Endothelial cell of umbilical vein (primary cell): ENCODE results near the gene KCNAB2. TPM values are rescaled to one million over a fixed set of nuclear protein-coding genes. Genes with fewer than 3 reads are reported as not detected.

Experiments used
- BruUV-seq: library from RNA; stranded (reverse); fragments of 400-500 nt; replicated peaks from 2 replicates; lab custom pipeline; 2021; lab: Mats Ljungman, UMichigan
- CTCF ChIA-PET: fragments of 300-600, 350-600 bp; sonication (Branson Sonifier 250); formaldehyde crosslinking; loops from one replicate; lab custom pipeline; 2021; ENCODE audit warnings: antibody characterized with exemption, inconsistent platforms; lab: Charles Lee
- POLR2A ChIA-PET: fragments of 300-600, 350-600 bp; sonication (Branson Sonifier 250); formaldehyde crosslinking; loops from one replicate; lab custom pipeline; 2021; ENCODE audit warnings: antibody characterized with exemption, inconsistent platforms; lab: Charles Lee
- DNase-seq: peaks from one replicate; pipeline ENCODE4 v3.0.0-alpha.2; 2011; ENCODE audit warnings: low read depth, low spot score
- FAIRE-seq: peaks from 2 replicates; lab custom pipeline; 2011; peaks lifted over from hg19 to GRCh38; lab: Jason Lieb, UNC
- H2AFZ ChIP-seq: 2 replicates; pipeline ENCODE4 v1.6.0; 2012; ENCODE audit warnings: low read depth, low read length, control low read depth, inconsistent platforms
- H3K27ac ChIP-seq: 2 replicates; pipeline ENCODE4 v1.5.1; 2011; ENCODE audit warnings: low read depth, mild to moderate bottlenecking, control low read depth, low read length, moderate library complexity; ENCODE audit not compliant: insufficient read depth
- H3K27me3 ChIP-seq, 2 experiments: 2 replicates each; pipeline versions ENCODE4 v1.6.0 to v1.6.1; 2011; ENCODE audit warnings: low read length in 2 of 2, mixed read lengths in 1 of 2; ENCODE audit not compliant: control insufficient read depth in 2 of 2, insufficient read depth in 2 of 2
- H3K36me3 ChIP-seq, 2 experiments: 2 replicates in 1 of 2; 3 replicates in 1 of 2; pipeline ENCODE4 v1.5.1; 2011; ENCODE audit warnings: low read length in 2 of 2, mild to moderate bottlenecking in 1 of 2, moderate library complexity in 1 of 2; ENCODE audit not compliant: control insufficient read depth in 2 of 2, insufficient read depth in 2 of 2; ENCODE audit errors: extremely low read depth in 1 of 2
- H3K4me1 ChIP-seq: 3 replicates; pipeline ENCODE4 v1.5.1; 2011; ENCODE audit warnings: mild to moderate bottlenecking, low read length; ENCODE audit not compliant: control insufficient read depth, insufficient read depth; ENCODE audit errors: extremely low read depth
- H3K4me2 ChIP-seq: 2 replicates; pipeline ENCODE4 v1.6.1; 2011; ENCODE audit warnings: low read length, control low read depth, mixed read lengths; ENCODE audit not compliant: insufficient read depth
- H3K4me3 ChIP-seq, 3 experiments: fragments of 200-600 bp in 1 of 3; sonication (generic), shearing (Covaris generic) in 1 of 3; replicated peaks in 1 of 3; 2 replicates each; pipeline ENCODE4 v1.5.1; 2011 to 2016; ENCODE audit warnings: control low read depth in 3 of 3, low read length in 3 of 3, mild to moderate bottlenecking in 2 of 3, inconsistent platforms in 1 of 3, low read depth in 1 of 3, moderate library complexity in 1 of 3; ENCODE audit not compliant: insufficient read depth in 1 of 3
- H3K79me2 ChIP-seq: 2 replicates; pipeline ENCODE4 v1.6.0; 2012; ENCODE audit warnings: low read length, inconsistent platforms; ENCODE audit not compliant: control insufficient read depth, insufficient read depth
- H3K9ac ChIP-seq: replicated peaks from 2 replicates; pipeline ENCODE3; 2011; ENCODE audit warnings: low read length, control low read depth; ENCODE audit not compliant: insufficient read depth; ENCODE audit errors: extremely low read depth
- H3K9me1 ChIP-seq: replicated peaks from 3 replicates; pipeline ENCODE4 v1.6.0; 2011; ENCODE audit warnings: mild to moderate bottlenecking, low read length; ENCODE audit not compliant: control insufficient read depth, insufficient read depth; ENCODE audit errors: extremely low read depth
- H3K9me3 ChIP-seq: replicated peaks from 2 replicates; pipeline ENCODE4 v1.5.1; 2012; ENCODE audit warnings: low read length, inconsistent platforms; ENCODE audit not compliant: control insufficient read depth, insufficient read depth
- H4K20me1 ChIP-seq: replicated peaks from 2 replicates; pipeline ENCODE3; 2011; ENCODE audit warnings: mild to moderate bottlenecking, low read length; ENCODE audit not compliant: control insufficient read depth, insufficient read depth; ENCODE audit errors: extremely low read depth
- EZH2 ChIP-seq: IDR thresholded peaks from 2 replicates; pipeline ENCODE4 v1.6.1; 2012; ENCODE audit warnings: borderline replicate concordance, low read depth, mild to moderate bottlenecking, moderate library complexity, low read length, inconsistent platforms; ENCODE audit not compliant: severe bottlenecking
- FOS ChIP-seq: IDR thresholded peaks from 2 replicates; pipeline ENCODE4 v1.6.1; 2011; ENCODE audit warnings: mild to moderate bottlenecking, low read length, moderate library complexity, borderline replicate concordance; ENCODE audit not compliant: insufficient read depth
- GATA2 ChIP-seq: IDR thresholded peaks from 2 replicates; pipeline ENCODE4 v1.7.0; 2011; ENCODE audit warnings: low read depth, mild to moderate bottlenecking, moderate library complexity, mixed read lengths, low read length; ENCODE audit not compliant: insufficient read length, insufficient read depth
- JUN ChIP-seq: IDR thresholded peaks from 2 replicates; pipeline ENCODE4 v1.6.1; 2011; ENCODE audit warnings: borderline replicate concordance, low read depth; ENCODE audit not compliant: insufficient read length, insufficient read depth
- MYC ChIP-seq: IDR thresholded peaks from one replicate; pipeline ENCODE4 v1.6.1; 2011; ENCODE audit warnings: mild to moderate bottlenecking, low read depth, low read length
- POLR2A ChIP-seq: IDR thresholded peaks from 2 replicates; pipeline ENCODE4 v1.6.1; 2012; ENCODE audit warnings: low read depth, mild to moderate bottlenecking, control low read depth, low read length
- POLR2AphosphoS5 ChIP-seq: IDR thresholded peaks from 2 replicates; pipeline ENCODE4 v1.6.1; 2012; ENCODE audit warnings: low read depth, mild to moderate bottlenecking, control low read depth, low read length, moderate library complexity; ENCODE audit not compliant: insufficient read depth
- dilution Hi-C: fragments of 300-500 bp; cut with MboI; formaldehyde crosslinking; loops from one replicate; pipeline ENCODE4 v1.15.0; 2019; ENCODE audit warnings: low sequenced_read_pairs; ENCODE audit not compliant: extremely low pct_ligation_motif_present
- intact Hi-C: fragments of 100-400 bp; cut with micrococcal nuclease; formaldehyde crosslinking; loops from one replicate; pipeline ENCODE4 v1.10.0; 2022
- polyA plus RNA-seq, 4 experiments: library from polyadenylated mRNA; depleted of rRNA in 3 of 4; stranded (reverse) in 3 of 4; unstranded in 1 of 4; fragments of >200 nt; gene quantifications; 2 replicates each; pipeline versions ENCODE4 v1.2.1 to v1.2.3, GENCODE V29; 2011 to 2012; ENCODE audit warnings: missing spikeins in 1 of 4
- total RNA-seq: library from RNA; stranded (reverse); gene quantifications from 2 replicates; pipeline ENCODE4 v1.2.3, GENCODE V29; 2021
- TF ChIP-seq, protein P1 (sequence below), 2 donors: IDR thresholded peaks; 1 replicate in 1 of 2; 2 replicates in 1 of 2; pipeline ENCODE4 v1.5.1; 2011; ENCODE audit warnings: low read length in 2 of 2, mild to moderate bottlenecking in 2 of 2, moderate library complexity in 2 of 2, control low read depth in 1 of 2, inconsistent platforms in 1 of 2, low read depth in 1 of 2; ENCODE audit not compliant: insufficient read depth in 1 of 2; ENCODE audit errors: extremely low read depth in 1 of 2
- TF ChIP-seq, protein P2 (sequence below): IDR thresholded peaks from 2 replicates; pipeline ENCODE4 v1.6.1; 2011; ENCODE audit not compliant: insufficient read depth, insufficient read length

Gene KCNAB2
- total and polyA plus RNA-seq, 2 donors (not counting 3 experiments of a cell fraction or from before 2014, with no cell fraction given): 2.4 to 3.8 TPM

GRCh38 chr1:6035719-6036118, 10.0 kb upstream of the KCNAB2 start:
- intact Hi-C loops: no loop called here
- Histone ChIP-seq H3K9ac (no peak overlapping the region), H3K4me2 (no peak overlapping the region), H3K36me3 (no peaks in the 10 kb centered on the region), H3K9me3 (no peaks in the 10 kb centered on the region), H3K27me3 (peaks cover 0 to 2% of the 10 kb centered on the region in 2 experiments), H4K20me1 (no peaks in the 10 kb centered on the region), H3K9me1 (no peaks in the 10 kb centered on the region), H3K27ac (no peak overlapping the region), H3K4me1 (no peaks in the 10 kb centered on the region), H3K79me2 (no peaks in the 10 kb centered on the region), H2AFZ (no peak overlapping the region), H3K4me3 (no peak overlapping the region)
- TF ChIP-seq POLR2A: no peak
- TF ChIP-seq GATA2: no peak
- TF ChIP-seq MYC: no peak
- TF ChIP-seq, protein P1, sequence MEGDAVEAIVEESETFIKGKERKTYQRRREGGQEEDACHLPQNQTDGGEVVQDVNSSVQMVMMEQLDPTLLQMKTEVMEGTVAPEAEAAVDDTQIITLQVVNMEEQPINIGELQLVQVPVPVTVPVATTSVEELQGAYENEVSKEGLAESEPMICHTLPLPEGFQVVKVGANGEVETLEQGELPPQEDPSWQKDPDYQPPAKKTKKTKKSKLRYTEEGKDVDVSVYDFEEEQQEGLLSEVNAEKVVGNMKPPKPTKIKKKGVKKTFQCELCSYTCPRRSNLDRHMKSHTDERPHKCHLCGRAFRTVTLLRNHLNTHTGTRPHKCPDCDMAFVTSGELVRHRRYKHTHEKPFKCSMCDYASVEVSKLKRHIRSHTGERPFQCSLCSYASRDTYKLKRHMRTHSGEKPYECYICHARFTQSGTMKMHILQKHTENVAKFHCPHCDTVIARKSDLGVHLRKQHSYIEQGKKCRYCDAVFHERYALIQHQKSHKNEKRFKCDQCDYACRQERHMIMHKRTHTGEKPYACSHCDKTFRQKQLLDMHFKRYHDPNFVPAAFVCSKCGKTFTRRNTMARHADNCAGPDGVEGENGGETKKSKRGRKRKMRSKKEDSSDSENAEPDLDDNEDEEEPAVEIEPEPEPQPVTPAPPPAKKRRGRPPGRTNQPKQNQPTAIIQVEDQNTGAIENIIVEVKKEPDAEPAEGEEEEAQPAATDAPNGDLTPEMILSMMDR (IDR thresholded peaks at IDR 0.05; ENCODE audit: extremely low read depth in 1 of 2, insufficient read depth in 1 of 2, low read depth in 1 of 2, low read length in 2 of 2): no peak
- no peak for TF ChIP-seq EZH2
- no peak for TF ChIP-seq JUN
- no peak for TF ChIP-seq POLR2AphosphoS5
- TF ChIP-seq FOS: no peak
- TF ChIP-seq, protein P2, sequence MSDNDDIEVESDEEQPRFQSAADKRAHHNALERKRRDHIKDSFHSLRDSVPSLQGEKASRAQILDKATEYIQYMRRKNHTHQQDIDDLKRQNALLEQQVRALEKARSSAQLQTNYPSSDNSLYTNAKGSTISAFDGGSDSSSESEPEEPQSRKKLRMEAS: no peak
- ChIA-PET CTCF (interaction anchor here (0.6 to 2.3 kb wide), 9 partner anchors 8 to 209 kb away, joined by 3 to 14 read pairs (median 6); no protein-coding TSS in a partner anchor), POLR2A (no interaction called here)
- dilution Hi-C loops: no loop called here
- no peak for DNase-seq
- BruUV-seq: no TSS peak
- no peak for FAIRE-seq
